Skeletal muscle satellite cell (primary cell): ENCODE results near the gene HS3ST1.

Experiments
- H3K27me3 ChIP-seq: 2 replicates; pipeline ENCODE4 v1.7.0; 2013; ENCODE audit warnings: low read length; ENCODE audit not compliant: control insufficient read depth, insufficient read depth
- H3K36me3 ChIP-seq: 2 replicates; pipeline ENCODE4 v1.7.0; 2013; ENCODE audit warnings: mild to moderate bottlenecking, control low read depth, low read length; ENCODE audit not compliant: insufficient read depth
- H3K4me1 ChIP-seq: 2 replicates; pipeline ENCODE4 v1.7.0; 2013; ENCODE audit warnings: low read length; ENCODE audit not compliant: control insufficient read depth, insufficient read depth
- H3K4me2 ChIP-seq: 2 replicates; pipeline ENCODE4 v1.7.0; 2013; ENCODE audit warnings: mild to moderate bottlenecking, low read length
- H3K4me3 ChIP-seq: 2 replicates; pipeline ENCODE4 v1.7.0; 2013; ENCODE audit warnings: low read length
- H3K9ac ChIP-seq: 2 replicates; pipeline ENCODE4 v1.7.0; 2013; ENCODE audit warnings: mild to moderate bottlenecking, low read depth, low read length, moderate library complexity
- H3K9me3 ChIP-seq: replicated peaks from 2 replicates; pipeline ENCODE4 v1.7.0; 2013; ENCODE audit warnings: mild to moderate bottlenecking, control low read depth, low read length

HS3ST1 gene

GRCh38 chr4:11418610-11419009 lies 10.1 kb downstream of the HS3ST1 start:
- Histone ChIP-seq H3K4me1 (no peaks in the 10 kb centered on the region), H3K9ac (no peak overlapping the region), H3K27me3 (no peaks in the 10 kb centered on the region), H3K36me3 (no peaks in the 10 kb centered on the region), H3K4me2 (no peak overlapping the region), H3K9me3 (peaks cover 4% of the 10 kb centered on the region), H3K4me3 (no peak overlapping the region)

- Histone ChIP-seq H3K9ac (no peak overlapping the region), H3K27me3 (no peaks in the 10 kb centered on the region), H3K4me2 (no peak overlapping the region), H3K9me3 (peaks cover 4% of the 10 kb centered on the region), H3K4me1 (no peaks in the 10 kb centered on the region), H3K4me3 (no peak overlapping the region), H3K36me3 (no peaks in the 10 kb centered on the region)
Observed at GRCh38 chr4:11416767-11417113, 12.0 kb downstream of the HS3ST1 start.

GRCh38 chr4:11416071-11416766 lies 12.5 kb downstream of the HS3ST1 start:
- no peaks in the 10 kb centered on the region for H3K4me1 ChIP-seq
- no peak overlapping the region for H3K9ac ChIP-seq
- no peaks in the 10 kb centered on the region for H3K36me3 ChIP-seq

GRCh38 chr4:11415409-11416070 lies 13.2 kb downstream of the HS3ST1 start:
- Histone ChIP-seq H3K4me3 (no peak overlapping the region), H3K4me1 (no peaks in the 10 kb centered on the region), H3K36me3 (no peaks in the 10 kb centered on the region), H3K27me3 (no peaks in the 10 kb centered on the region), H3K4me2 (no peak overlapping the region), H3K9ac (no peak overlapping the region), H3K9me3 (peaks cover 4% of the 10 kb centered on the region)

More at GRCh38 chr4:11416071-11416766, 12.5 kb downstream of the HS3ST1 start:
- no peak overlapping the region for H3K4me3 ChIP-seq
- no peaks in the 10 kb centered on the region for H3K27me3 ChIP-seq
- H3K4me2 ChIP-seq, result no peak overlapping the region
- H3K9me3 ChIP-seq, result peaks cover 4% of the 10 kb centered on the region

- Histone ChIP-seq H3K4me2 (no peak overlapping the region), H3K27me3 (no peaks in the 10 kb centered on the region), H3K9me3 (peaks cover 7% of the 10 kb centered on the region), H3K9ac (no peak overlapping the region), H3K36me3 (no peaks in the 10 kb centered on the region), H3K4me3 (no peak overlapping the region), H3K4me1 (no peaks in the 10 kb centered on the region)
Observed at GRCh38 chr4:11412211-11412610, 16.5 kb downstream of the HS3ST1 start.

GRCh38 chr4:11409632-11410031 lies 19.1 kb downstream of the HS3ST1 start:
- H3K27me3 ChIP-seq, result no peaks in the 10 kb centered on the region
- H3K4me3 ChIP-seq, result no peak overlapping the region
- no peaks in the 10 kb centered on the region for H3K36me3 ChIP-seq
- H3K9me3 ChIP-seq, result peaks cover 4% of the 10 kb centered on the region
- H3K4me2 ChIP-seq, result no peak overlapping the region
- no peaks in the 10 kb centered on the region for H3K4me1 ChIP-seq
- H3K9ac ChIP-seq, result no peak overlapping the region

- H3K27me3 ChIP-seq, result no peaks in the 10 kb centered on the region
- no peak overlapping the region for H3K4me2 ChIP-seq
- H3K4me1 ChIP-seq, result no peaks in the 10 kb centered on the region
- H3K9ac ChIP-seq, result no peak overlapping the region
- no peak overlapping the region for H3K4me3 ChIP-seq
- no peaks in the 10 kb centered on the region for H3K36me3 ChIP-seq
- peaks cover 3% of the 10 kb centered on the region for H3K9me3 ChIP-seq
Observed at GRCh38 chr4:11408233-11408967, 20.3 kb downstream of the HS3ST1 start.

- H3K27me3 ChIP-seq, result no peaks in the 10 kb centered on the region
- no peak overlapping the region for H3K4me3 ChIP-seq
- H3K9ac ChIP-seq, result no peak overlapping the region
- no peak overlapping the region for H3K4me2 ChIP-seq
- H3K9me3 ChIP-seq, result peaks cover 3% of the 10 kb centered on the region
- no peaks in the 10 kb centered on the region for H3K4me1 ChIP-seq
- H3K36me3 ChIP-seq, result no peaks in the 10 kb centered on the region
Observed at GRCh38 chr4:11407551-11407950, 21.1 kb downstream of the HS3ST1 start.

GRCh38 chr4:11404431-11404830 lies 24.3 kb downstream of the HS3ST1 start:
- Histone ChIP-seq H3K27me3 (no peaks in the 10 kb centered on the region), H3K4me1 (no peaks in the 10 kb centered on the region), H3K36me3 (no peaks in the 10 kb centered on the region), H3K4me2 (no peak overlapping the region), H3K9me3 (peaks cover 3% of the 10 kb centered on the region), H3K4me3 (no peak overlapping the region), H3K9ac (no peak overlapping the region)

- Histone ChIP-seq H3K27me3 (no peaks in the 10 kb centered on the region), H3K9ac (no peak overlapping the region), H3K4me1 (no peaks in the 10 kb centered on the region), H3K4me3 (no peak overlapping the region), H3K36me3 (no peaks in the 10 kb centered on the region), H3K9me3 (no peaks in the 10 kb centered on the region), H3K4me2 (no peak overlapping the region)
Observed at GRCh38 chr4:11402192-11402591, 26.5 kb downstream of the HS3ST1 start.

- Histone ChIP-seq H3K4me2 (no peak overlapping the region), H3K9ac (no peak overlapping the region), H3K4me3 (no peak overlapping the region), H3K4me1 (no peaks in the 10 kb centered on the region), H3K9me3 (no peaks in the 10 kb centered on the region), H3K27me3 (no peaks in the 10 kb centered on the region), H3K36me3 (no peaks in the 10 kb centered on the region)
Observed at GRCh38 chr4:11399461-11399971, 29.2 kb downstream of the HS3ST1 start.
